Measurements from ENCODE around the gene MTHFD1. TPM values are rescaled to one million over a fixed set of nuclear protein-coding genes. Genes with fewer than 3 reads are reported as not detected.

Gene MTHFD1
- polyA plus RNA-seq, 2 donors: 34.0 to 34.9 TPM

DNA sequence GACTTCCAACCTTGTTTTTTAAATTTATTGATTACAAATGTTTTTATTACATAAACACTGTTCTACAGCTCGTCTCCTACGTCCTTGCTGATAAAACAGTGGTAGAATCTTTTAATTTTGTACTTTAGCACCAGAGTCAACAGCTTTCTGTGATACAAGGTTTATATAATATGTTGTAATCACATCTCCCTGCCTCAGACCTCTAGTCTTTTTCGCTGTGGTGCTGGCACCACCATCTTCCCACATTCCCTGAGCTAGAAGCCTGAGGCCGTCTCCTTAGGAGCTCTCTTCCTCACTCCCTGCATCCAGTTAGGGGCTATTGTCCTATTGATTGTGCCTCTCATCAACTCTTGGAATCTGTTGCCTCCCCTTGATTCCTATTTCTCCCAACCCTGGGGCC, 17.1 kb downstream of the MTHFD1 start:
- Histone ChIP-seq H3K4me3 (ENCODE audit: low read depth in 1 of 2, low read length in 2 of 2) (no peak overlapping the region), H3K4me1 (ENCODE audit: control insufficient read depth in 2 of 2, insufficient read depth in 2 of 2, low read length in 1 of 2) (no peaks in the 10 kb centered on the region), H3K27me3 (ENCODE audit: control insufficient read depth in 1 of 2, insufficient read depth in 2 of 2, low read length in 2 of 2) (no peaks in the 10 kb centered on the region), H3K9me3 (ENCODE audit: control insufficient read depth in 2 of 2, insufficient read depth in 1 of 2, low read depth in 1 of 2, low read length in 1 of 2) (no peaks in the 10 kb centered on the region), H3K27ac (ENCODE audit: low read depth in 2 of 2, low read length in 1 of 2) (no peak overlapping the region), H3K36me3 (ENCODE audit: control insufficient read depth in 2 of 2, insufficient read depth in 2 of 2, low read length in 1 of 2) (peaks cover 0 to 4% of the 10 kb centered on the region in 2 donors)
- 76 to 94% methylated on average over 4 of the region's 4 CpGs for WGBS, 2 donors

- H3K36me3 ChIP-seq (ENCODE audit: control insufficient read depth in 2 of 2, insufficient read depth in 2 of 2, low read length in 1 of 2): no peaks in the 10 kb centered on the region
- H3K27ac ChIP-seq (ENCODE audit: low read depth in 2 of 2, low read length in 1 of 2): no peak overlapping the region
- no peak overlapping the region for H3K4me3 ChIP-seq (ENCODE audit: low read depth in 1 of 2, low read length in 2 of 2)
- H3K4me1 ChIP-seq (ENCODE audit: control insufficient read depth in 2 of 2, insufficient read depth in 2 of 2, low read length in 1 of 2): no peaks in the 10 kb centered on the region
- H3K9me3 ChIP-seq (ENCODE audit: control insufficient read depth in 2 of 2, insufficient read depth in 1 of 2, low read depth in 1 of 2, low read length in 1 of 2): no peaks in the 10 kb centered on the region
- H3K27me3 ChIP-seq (ENCODE audit: control insufficient read depth in 1 of 2, insufficient read depth in 2 of 2, low read length in 2 of 2): no peaks in the 10 kb centered on the region
- 87 to 95% methylated on average over 2 of the region's 2 CpGs for WGBS, 2 donors
Observed at GRCh38 chr14:64407329-64407728, 19.2 kb downstream of the MTHFD1 start.

- Histone ChIP-seq H3K36me3 (ENCODE audit: control insufficient read depth in 2 of 2, insufficient read depth in 2 of 2, low read length in 1 of 2) (no peaks in the 10 kb centered on the region), H3K9me3 (ENCODE audit: control insufficient read depth in 2 of 2, insufficient read depth in 1 of 2, low read depth in 1 of 2, low read length in 1 of 2) (no peaks in the 10 kb centered on the region), H3K27ac (ENCODE audit: low read depth in 2 of 2, low read length in 1 of 2) (no peak overlapping the region), H3K27me3 (ENCODE audit: control insufficient read depth in 1 of 2, insufficient read depth in 2 of 2, low read length in 2 of 2) (no peaks in the 10 kb centered on the region), H3K4me1 (ENCODE audit: control insufficient read depth in 2 of 2, insufficient read depth in 2 of 2, low read length in 1 of 2) (no peaks in the 10 kb centered on the region), H3K4me3 (ENCODE audit: low read depth in 1 of 2, low read length in 2 of 2) (no peak overlapping the region)
- WGBS, 2 donors: 93% methylated on average over 7 of the region's 7 CpGs
Observed at GRCh38 chr14:64409126-64409920, 21.2 kb downstream of the MTHFD1 start.

DNA sequence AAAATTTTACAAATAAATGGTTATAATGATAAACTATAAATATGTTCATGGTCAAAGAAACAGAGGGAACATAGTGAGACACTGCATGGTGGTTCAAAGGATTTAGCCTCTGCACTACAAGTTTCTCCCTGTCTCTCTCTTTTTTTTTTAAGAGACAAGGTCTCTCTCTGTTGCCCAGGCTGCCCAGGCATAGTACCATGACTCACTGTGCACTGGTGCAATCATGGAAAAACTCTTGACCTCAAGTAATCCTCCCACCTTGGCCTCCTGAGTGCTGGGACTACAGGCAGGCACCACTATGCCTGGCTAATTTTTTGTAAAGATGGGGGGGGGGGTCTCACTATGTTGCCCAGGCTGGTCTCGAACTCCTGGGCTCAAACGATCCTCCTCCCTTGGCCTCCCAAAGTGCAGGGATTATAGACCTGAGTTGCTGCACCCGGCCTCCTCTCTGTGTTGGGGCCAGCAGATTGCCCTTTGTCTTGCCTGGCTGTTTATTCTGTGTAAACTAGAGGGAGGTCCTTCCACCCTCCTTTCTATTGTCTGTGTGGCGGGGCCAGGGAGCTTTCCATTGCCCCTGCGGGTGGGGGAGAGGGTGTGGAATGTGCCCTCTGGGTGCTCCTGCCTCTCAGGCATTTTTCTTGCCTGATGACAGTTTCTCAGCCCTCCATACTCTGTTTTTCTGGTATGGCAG, 22.1 kb downstream of the MTHFD1 start:
- Histone ChIP-seq H3K9me3 (ENCODE audit: control insufficient read depth in 2 of 2, insufficient read depth in 1 of 2, low read depth in 1 of 2, low read length in 1 of 2) (no peaks in the 10 kb centered on the region), H3K4me1 (ENCODE audit: control insufficient read depth in 2 of 2, insufficient read depth in 2 of 2, low read length in 1 of 2) (no peaks in the 10 kb centered on the region), H3K27me3 (ENCODE audit: control insufficient read depth in 1 of 2, insufficient read depth in 2 of 2, low read length in 2 of 2) (no peaks in the 10 kb centered on the region), H3K4me3 (ENCODE audit: low read depth in 1 of 2, low read length in 2 of 2) (no peak overlapping the region), H3K36me3 (ENCODE audit: control insufficient read depth in 2 of 2, insufficient read depth in 2 of 2, low read length in 1 of 2) (no peaks in the 10 kb centered on the region), H3K27ac (ENCODE audit: low read depth in 2 of 2, low read length in 1 of 2) (no peak overlapping the region)
- 72 to 80% methylated on average over 5 of the region's 5 CpGs for WGBS, 2 donors

DNA sequence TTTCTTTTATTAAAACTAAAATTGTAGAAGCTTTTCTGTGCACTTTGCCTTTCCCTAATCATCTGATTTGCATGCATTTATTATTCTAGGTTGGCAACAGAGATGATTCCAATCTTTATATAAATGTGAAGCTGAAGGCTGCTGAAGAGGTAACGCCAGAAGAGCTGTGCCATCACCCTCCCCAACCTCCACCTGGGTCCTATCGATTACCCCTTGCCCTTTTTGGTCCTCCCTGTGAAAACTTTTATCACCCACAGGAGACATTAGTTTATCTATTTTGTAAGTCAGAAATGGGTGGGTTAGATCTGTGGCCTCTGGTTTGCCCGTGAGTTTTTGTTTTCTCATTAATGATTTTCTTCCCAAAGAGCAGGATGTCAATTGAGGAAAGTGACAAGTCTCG, 22.8 kb downstream of the MTHFD1 start:
- Histone ChIP-seq H3K27me3 (ENCODE audit: control insufficient read depth in 1 of 2, insufficient read depth in 2 of 2, low read length in 2 of 2) (no peaks in the 10 kb centered on the region), H3K4me1 (ENCODE audit: control insufficient read depth in 2 of 2, insufficient read depth in 2 of 2, low read length in 1 of 2) (no peaks in the 10 kb centered on the region), H3K4me3 (ENCODE audit: low read depth in 1 of 2, low read length in 2 of 2) (no peak overlapping the region), H3K36me3 (ENCODE audit: control insufficient read depth in 2 of 2, insufficient read depth in 2 of 2, low read length in 1 of 2) (no peaks in the 10 kb centered on the region), H3K27ac (ENCODE audit: low read depth in 2 of 2, low read length in 1 of 2) (no peak overlapping the region), H3K9me3 (ENCODE audit: control insufficient read depth in 2 of 2, insufficient read depth in 1 of 2, low read depth in 1 of 2, low read length in 1 of 2) (no peaks in the 10 kb centered on the region)
- 92 to 97% methylated on average over 4 of the region's 4 CpGs for WGBS, 2 donors

DNA sequence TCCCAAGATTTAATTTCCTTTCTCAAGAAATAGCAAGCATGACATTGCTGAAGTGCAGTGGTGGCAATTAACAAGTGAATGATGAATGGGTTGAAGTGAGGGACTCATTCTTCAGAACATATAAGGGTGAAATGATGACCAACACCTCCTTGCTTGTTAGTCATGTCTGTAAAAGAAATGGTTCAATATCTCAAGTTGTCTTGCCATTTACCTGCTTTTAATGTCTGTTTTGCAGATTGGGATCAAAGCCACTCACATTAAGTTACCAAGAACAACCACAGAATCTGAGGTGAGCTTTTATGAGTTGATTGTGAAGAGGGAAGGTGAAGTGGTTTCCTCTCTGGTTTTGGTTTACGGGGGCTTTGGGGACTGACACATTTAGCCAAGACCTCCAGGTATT, 24.1 kb downstream of the MTHFD1 start:
- Histone ChIP-seq H3K36me3 (ENCODE audit: control insufficient read depth in 2 of 2, insufficient read depth in 2 of 2, low read length in 1 of 2) (peaks cover 0 to 4% of the 10 kb centered on the region in 2 donors), H3K27me3 (ENCODE audit: control insufficient read depth in 1 of 2, insufficient read depth in 2 of 2, low read length in 2 of 2) (no peaks in the 10 kb centered on the region), H3K4me1 (ENCODE audit: control insufficient read depth in 2 of 2, insufficient read depth in 2 of 2, low read length in 1 of 2) (no peaks in the 10 kb centered on the region), H3K9me3 (ENCODE audit: control insufficient read depth in 2 of 2, insufficient read depth in 1 of 2, low read depth in 1 of 2, low read length in 1 of 2) (no peaks in the 10 kb centered on the region), H3K4me3 (ENCODE audit: low read depth in 1 of 2, low read length in 2 of 2) (no peak overlapping the region), H3K27ac (ENCODE audit: low read depth in 2 of 2, low read length in 1 of 2) (no peak overlapping the region)
- WGBS, 2 donors: 88 to 95% methylated on average over 1 of the region's 1 CpG

DNA sequence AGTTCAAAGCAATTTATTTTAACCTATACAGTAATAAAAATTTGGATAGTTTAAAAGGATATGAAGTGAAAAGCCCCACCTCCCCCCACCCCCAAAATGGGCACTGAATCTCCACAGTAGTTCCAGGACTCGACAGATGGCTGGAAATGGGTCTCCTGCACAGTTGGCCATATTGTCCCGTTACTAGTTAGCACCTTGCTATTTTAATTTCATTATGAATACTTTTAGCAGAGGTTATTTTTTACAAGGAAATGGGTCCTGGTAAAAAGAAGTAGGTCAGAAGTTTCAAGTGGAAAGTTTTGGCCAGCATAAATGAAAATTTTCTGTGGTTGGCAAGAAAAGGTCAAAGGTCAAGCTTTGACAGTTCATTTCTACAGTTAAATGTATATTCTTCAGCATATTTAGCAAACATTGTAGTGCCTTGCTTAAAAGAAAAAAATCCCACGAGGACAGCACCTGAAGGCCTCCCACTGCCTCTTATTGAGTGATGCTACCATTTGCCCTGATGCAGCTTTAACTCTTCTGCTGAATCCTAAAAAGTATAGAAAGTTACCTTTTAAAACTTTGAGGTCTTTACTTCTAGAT, 28.3 kb downstream of the MTHFD1 start:
- H3K9me3 ChIP-seq (ENCODE audit: control insufficient read depth in 2 of 2, insufficient read depth in 1 of 2, low read depth in 1 of 2, low read length in 1 of 2): no peaks in the 10 kb centered on the region
- peaks cover 8 to 22% of the 10 kb centered on the region in 2 donors for H3K36me3 ChIP-seq (ENCODE audit: control insufficient read depth in 2 of 2, insufficient read depth in 2 of 2, low read length in 1 of 2)
- 72 to 79% methylated on average over 3 of the region's 3 CpGs for whole genome bisulfite sequencing, 2 donors
- no peak overlapping the region for H3K4me3 ChIP-seq (ENCODE audit: low read depth in 1 of 2, low read length in 2 of 2)
- no peaks in the 10 kb centered on the region for H3K27me3 ChIP-seq (ENCODE audit: control insufficient read depth in 1 of 2, insufficient read depth in 2 of 2, low read length in 2 of 2)
- H3K4me1 ChIP-seq (ENCODE audit: control insufficient read depth in 2 of 2, insufficient read depth in 2 of 2, low read length in 1 of 2): no peaks in the 10 kb centered on the region
- no peak overlapping the region for H3K27ac ChIP-seq (ENCODE audit: low read depth in 2 of 2, low read length in 1 of 2)

GRCh38 chr14:64417055-64417770, 29.1 kb downstream of the MTHFD1 start:
- Histone ChIP-seq H3K9me3 (ENCODE audit: control insufficient read depth in 2 of 2, insufficient read depth in 1 of 2, low read depth in 1 of 2, low read length in 1 of 2) (no peaks in the 10 kb centered on the region), H3K4me1 (ENCODE audit: control insufficient read depth in 2 of 2, insufficient read depth in 2 of 2, low read length in 1 of 2) (no peaks in the 10 kb centered on the region), H3K27me3 (ENCODE audit: control insufficient read depth in 1 of 2, insufficient read depth in 2 of 2, low read length in 2 of 2) (no peaks in the 10 kb centered on the region), H3K36me3 (ENCODE audit: control insufficient read depth in 2 of 2, insufficient read depth in 2 of 2, low read length in 1 of 2) (peaks cover 8 to 22% of the 10 kb centered on the region in 2 donors), H3K27ac (ENCODE audit: low read depth in 2 of 2, low read length in 1 of 2) (no peak overlapping the region), H3K4me3 (ENCODE audit: low read depth in 1 of 2, low read length in 2 of 2) (no peak overlapping the region)
- WGBS, 2 donors: 90 to 91% methylated on average over 5 of the region's 5 CpGs

DNA sequence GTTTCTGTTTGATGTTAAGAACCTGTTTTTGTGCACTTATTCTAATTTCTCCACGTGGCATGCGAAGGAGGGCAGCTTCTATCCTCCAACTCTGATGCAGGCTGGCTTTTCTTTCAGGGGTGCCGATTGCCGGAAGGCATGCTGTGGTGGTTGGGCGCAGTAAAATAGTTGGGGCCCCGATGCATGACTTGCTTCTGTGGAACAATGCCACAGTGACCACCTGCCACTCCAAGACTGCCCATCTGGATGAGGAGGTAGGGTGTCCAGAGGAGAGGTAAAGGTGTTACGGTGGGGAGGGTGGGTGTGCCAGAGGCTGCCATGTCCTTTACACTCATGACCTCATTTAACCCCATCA, 29.6 kb downstream of the MTHFD1 start:
- Histone ChIP-seq H3K36me3 (ENCODE audit: control insufficient read depth in 2 of 2, insufficient read depth in 2 of 2, low read length in 1 of 2) (peaks cover 8 to 22% of the 10 kb centered on the region in 2 donors), H3K4me1 (ENCODE audit: control insufficient read depth in 2 of 2, insufficient read depth in 2 of 2, low read length in 1 of 2) (no peaks in the 10 kb centered on the region), H3K27ac (ENCODE audit: low read depth in 2 of 2, low read length in 1 of 2) (no peak overlapping the region), H3K9me3 (ENCODE audit: control insufficient read depth in 2 of 2, insufficient read depth in 1 of 2, low read depth in 1 of 2, low read length in 1 of 2) (no peaks in the 10 kb centered on the region), H3K4me3 (ENCODE audit: low read depth in 1 of 2, low read length in 2 of 2) (no peak overlapping the region), H3K27me3 (ENCODE audit: control insufficient read depth in 1 of 2, insufficient read depth in 2 of 2, low read length in 2 of 2) (no peaks in the 10 kb centered on the region)
- 97 to 99% methylated on average over 7 of the region's 7 CpGs for WGBS, 2 donors

Data from esophagus (tissue), 2 donors.